Cardiac muscle cell (in vitro differentiated cells and primary cell): ENCODE results near the gene GH2. TPM values are rescaled to one million over a fixed set of nuclear protein-coding genes. Genes with fewer than 3 reads are reported as not detected.

Experiments
- DNase-seq, 2 donors: peaks; one replicate each; pipeline versions ENCODE4 v3.0.0 to v3.0.0-alpha.2; 2010 to 2017; ENCODE audit warnings: low read depth in 1 of 2, low spot score in 1 of 2
- H3K27ac ChIP-seq: fragments of 200-600 bp; sonication (generic); 2 replicates; pipeline ENCODE4 v1.5.1; 2016
- H3K27me3 ChIP-seq: fragments of 200-600 bp; sonication (generic); 2 replicates; pipeline ENCODE4 v1.6.0; 2016; ENCODE audit warnings: control low read depth
- H3K36me3 ChIP-seq: fragments of 200-600 bp; sonication (generic); 2 replicates; pipeline ENCODE4 v1.5.1; 2016; ENCODE audit warnings: control low read depth
- H3K4me1 ChIP-seq: fragments of 200-600 bp; sonication (generic); 2 replicates; pipeline ENCODE4 v1.8.1; 2017; ENCODE audit warnings: low read depth, mild to moderate bottlenecking, mixed run types
- H3K4me3 ChIP-seq: fragments of 200-600 bp; sonication (generic); 2 replicates; pipeline ENCODE4 v1.5.1; 2016; ENCODE audit warnings: mild to moderate bottlenecking
- H3K9me3 ChIP-seq: fragments of 200-600 bp; sonication (generic); 2 replicates; pipeline ENCODE4 v1.5.1; 2017; ENCODE audit warnings: low read depth, mild to moderate bottlenecking, control low read depth
- CTCF ChIP-seq: IDR thresholded peaks from 2 replicates; pipeline ENCODE4 v1.5.1; 2012; ENCODE audit warnings: low read depth, mild to moderate bottlenecking, low read length
- polyA plus RNA-seq: library from polyadenylated mRNA; unstranded; fragments of >200 nt; fragmentation: Nextera tagmentation; extraction: Ambion mirVana; gene quantifications from 2 replicates; pipeline ENCODE4 v1.2.1, GENCODE V29; 2016
- total RNA-seq: library from RNA; depleted of rRNA; stranded (reverse); fragments of >200 nt; gene quantifications from 2 replicates; pipeline ENCODE4 v1.2.3, GENCODE V29; 2016

GH2 gene
- total RNA-seq (not detected in 2 replicates), polyA plus RNA-seq (0.35 TPM in 1 of 2 replicates, not detected in the other)

- no peaks in the 10 kb centered on the region for H3K27me3 ChIP-seq
- H3K4me3 ChIP-seq = no peak within 1 kb of the TSS
- TF ChIP-seq CTCF = peak; percentile 65
- H3K27ac ChIP-seq = no peak within 1 kb of the TSS
- H3K4me1 ChIP-seq = no peaks in the 10 kb centered on the region
- no peaks in the 10 kb centered on the region for H3K9me3 ChIP-seq
- no peaks in the 10 kb centered on the region for H3K36me3 ChIP-seq
- DNase-seq = peak; percentile 52 to 62
These were observed at the start of gene GH2 for GRCh38 chr17:63881935-63882601. TSS of gene GH2 (minus strand) at chr17:63881944. CDS start at chr17:63881801, 143 bp downstream.

GRCh38 chr17:63930951-63931575 is 49.3 kb upstream of the GH2 start:
- H3K36me3 ChIP-seq = no peaks in the 10 kb centered on the region
- no peak overlapping the region for H3K27ac ChIP-seq
- H3K4me3 ChIP-seq = no peak overlapping the region
- no peaks in the 10 kb centered on the region for H3K4me1 ChIP-seq
- peak in 1 of 2 donors; percentile 18 for DNase-seq
- no peaks in the 10 kb centered on the region for H3K9me3 ChIP-seq
- TF ChIP-seq CTCF = no peak
- no peaks in the 10 kb centered on the region for H3K27me3 ChIP-seq

- no peak overlapping the region for H3K4me3 ChIP-seq
- H3K4me1 ChIP-seq = no peaks in the 10 kb centered on the region
- no peak for TF ChIP-seq CTCF
- H3K9me3 ChIP-seq = no peaks in the 10 kb centered on the region
- H3K36me3 ChIP-seq = no peaks in the 10 kb centered on the region
- no peaks in the 10 kb centered on the region for H3K27me3 ChIP-seq
- H3K27ac ChIP-seq = no peak overlapping the region
- peak in 1 of 2 donors; percentile 14 for DNase-seq
These were observed 48.4 kb upstream of the GH2 start for GRCh38 chr17:63929860-63930766.

- H3K9me3 ChIP-seq = no peaks in the 10 kb centered on the region
- no peak overlapping the region for H3K4me3 ChIP-seq
- no peaks in the 10 kb centered on the region for H3K36me3 ChIP-seq
- H3K27ac ChIP-seq = no peak overlapping the region
- TF ChIP-seq CTCF = no peak
- DNase-seq = no peak
- no peaks in the 10 kb centered on the region for H3K4me1 ChIP-seq
- no peaks in the 10 kb centered on the region for H3K27me3 ChIP-seq
These were observed 47.4 kb upstream of the GH2 start for GRCh38 chr17:63928966-63929695.

GRCh38 chr17:63928172-63928666 is 46.5 kb upstream of the GH2 start:
- Histone ChIP-seq H3K27me3 (no peaks in the 10 kb centered on the region), H3K36me3 (no peaks in the 10 kb centered on the region), H3K27ac (no peak overlapping the region), H3K9me3 (no peaks in the 10 kb centered on the region), H3K4me1 (no peaks in the 10 kb centered on the region), H3K4me3 (no peak overlapping the region)
- TF ChIP-seq CTCF = no peak
- no peak for DNase-seq
